Measurements from ENCODE around the gene ELF1.

ELF1 gene

GRCh38 chr13:40943073-40943472 is 76.0 kb downstream of the ELF1 start:
- Histone ChIP-seq H3K27ac (ENCODE audit: low read depth, low read length) (peak overlapping the region; percentile 6; the same call in 1 of the 2 replicates), H3K4me3 (ENCODE audit: insufficient read depth, low read length, poor library complexity, severe bottlenecking) (no peak overlapping the region), H2AFZ (ENCODE audit: low read depth, low read length, severe bottlenecking) (no peak overlapping the region), H3K9ac (ENCODE audit: low read length) (no peak overlapping the region), H3K9me2 (replicated peaks; ENCODE audit: insufficient read depth, low read length) (no peaks in the 10 kb centered on the region), H3K9me3 (ENCODE audit: insufficient read depth, low read length) (no peaks in the 10 kb centered on the region), H3K4me2 (ENCODE audit: low read depth, low read length, poor library complexity, severe bottlenecking) (no peak overlapping the region), H3K36me3 (ENCODE audit: low read length) (peaks cover 95% of the 10 kb centered on the region), H4K20me1 (ENCODE audit: low read depth, low read length) (peaks cover 42% of the 10 kb centered on the region), H3K27me3 (ENCODE audit: low read length) (no peaks in the 10 kb centered on the region), H3K79me2 (ENCODE audit: insufficient read depth, low read length) (peaks cover 100% of the 10 kb centered on the region), H3F3A (ENCODE audit: insufficient read depth) (peaks cover 80% of the 10 kb centered on the region)
- TF ChIP-seq EZH2phosphoT487 (conservative IDR thresholded peaks at IDR 0.05; ENCODE audit: low read length) (no peak), CTCF (IDR thresholded peaks at IDR 0.05; ENCODE audit: insufficient read depth, low read length, poor library complexity, severe bottlenecking) (no peak)

GRCh38 chr13:40941581-40941980 is 77.5 kb downstream of the ELF1 start:
- Histone ChIP-seq H3K4me2 (ENCODE audit: low read depth, low read length, poor library complexity, severe bottlenecking) (no peak overlapping the region), H3K27me3 (ENCODE audit: low read length) (no peaks in the 10 kb centered on the region), H3K27ac (ENCODE audit: low read depth, low read length) (no peak overlapping the region), H2AFZ (ENCODE audit: low read depth, low read length, severe bottlenecking) (no peak overlapping the region), H4K20me1 (ENCODE audit: low read depth, low read length) (peaks cover 42% of the 10 kb centered on the region), H3K36me3 (ENCODE audit: low read length) (peaks cover 85% of the 10 kb centered on the region), H3K79me2 (ENCODE audit: insufficient read depth, low read length) (peaks cover 98% of the 10 kb centered on the region), H3K9ac (ENCODE audit: low read length) (no peak overlapping the region), H3F3A (ENCODE audit: insufficient read depth) (peaks cover 77% of the 10 kb centered on the region), H3K9me3 (ENCODE audit: insufficient read depth, low read length) (no peaks in the 10 kb centered on the region), H3K9me2 (replicated peaks; ENCODE audit: insufficient read depth, low read length) (no peaks in the 10 kb centered on the region), H3K4me3 (ENCODE audit: insufficient read depth, low read length, poor library complexity, severe bottlenecking) (no peak overlapping the region)
- TF ChIP-seq EZH2phosphoT487 (conservative IDR thresholded peaks at IDR 0.05; ENCODE audit: low read length) (no peak), CTCF (IDR thresholded peaks at IDR 0.05; ENCODE audit: insufficient read depth, low read length, poor library complexity, severe bottlenecking) (no peak)

- no peaks in the 10 kb centered on the region for H3K9me3 ChIP-seq (ENCODE audit: insufficient read depth, low read length)
- H2AFZ ChIP-seq (ENCODE audit: low read depth, low read length, severe bottlenecking) = no peak overlapping the region
- H4K20me1 ChIP-seq (ENCODE audit: low read depth, low read length) = peaks cover 47% of the 10 kb centered on the region
- peaks cover 86% of the 10 kb centered on the region for H3K36me3 ChIP-seq (ENCODE audit: low read length)
- H3K4me2 ChIP-seq (ENCODE audit: low read depth, low read length, poor library complexity, severe bottlenecking) = no peak overlapping the region
- H3K27me3 ChIP-seq (ENCODE audit: low read length) = no peaks in the 10 kb centered on the region
- no peak overlapping the region for H3K27ac ChIP-seq (ENCODE audit: low read depth, low read length)
- peaks cover 97% of the 10 kb centered on the region for H3K79me2 ChIP-seq (ENCODE audit: insufficient read depth, low read length)
- no peak overlapping the region for H3K4me3 ChIP-seq (ENCODE audit: insufficient read depth, low read length, poor library complexity, severe bottlenecking)
- peaks cover 75% of the 10 kb centered on the region for H3F3A ChIP-seq (ENCODE audit: insufficient read depth)
- no peaks in the 10 kb centered on the region for H3K9me2 ChIP-seq (replicated peaks; ENCODE audit: insufficient read depth, low read length)
- no peak overlapping the region for H3K9ac ChIP-seq (ENCODE audit: low read length)
- TF ChIP-seq CTCF (IDR thresholded peaks at IDR 0.05; ENCODE audit: insufficient read depth, low read length, poor library complexity, severe bottlenecking) (no peak), EZH2phosphoT487 (conservative IDR thresholded peaks at IDR 0.05; ENCODE audit: low read length) (no peak)
Observed at GRCh38 chr13:40940841-40941240, 78.3 kb downstream of the ELF1 start.

Measured in SU-DHL-6 (cell line).